Gastrocnemius medialis (tissue), 4 donors: Measurements from ENCODE around the gene SPAG4.

Source experiments
- POLR2A ChIP-seq, 2 donors: fragments of 450-650 bp; IDR thresholded peaks; one replicate each; pipeline ENCODE4 v1.6.1; 2017; ENCODE audit warnings: antibody characterized with exemption in 2 of 2, mild to moderate bottlenecking in 2 of 2, moderate library complexity in 2 of 2
- TF ChIP-seq, protein P1 (sequence below), 5 experiments: fragments of 450-650 bp in 3 of 5; fragments of 200-600 bp in 2 of 5; sonication (generic) in 2 of 5; IDR thresholded peaks in 4 of 5; conservative IDR thresholded peaks in 1 of 5; 1 replicate in 4 of 5; 2 replicates in 1 of 5; pipeline ENCODE4 v1.5.1; 2016 to 2019; ENCODE audit warnings: antibody characterized with exemption in 5 of 5, mild to moderate bottlenecking in 3 of 5, moderate library complexity in 3 of 5

DNA sequence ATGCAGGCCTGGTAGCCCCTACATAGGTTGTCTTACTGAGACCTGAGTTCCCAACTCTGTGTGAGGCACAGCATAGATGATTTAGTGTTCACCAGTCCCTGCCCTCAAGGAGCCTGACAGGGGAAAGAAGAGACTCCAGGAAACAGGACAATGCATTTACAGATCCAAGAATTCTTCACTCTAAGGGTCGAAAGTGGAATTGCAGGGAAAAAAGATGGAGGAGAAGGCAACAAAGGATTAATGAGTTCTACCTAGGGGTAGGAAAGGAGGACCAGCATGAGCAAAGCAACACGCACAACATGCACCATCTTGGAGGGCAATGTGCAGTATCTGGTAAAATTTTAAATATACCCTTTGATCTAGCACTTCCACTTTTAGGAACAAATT lies 5.9 kb downstream of the SPAG4 start:
- TF ChIP-seq, protein P1, sequence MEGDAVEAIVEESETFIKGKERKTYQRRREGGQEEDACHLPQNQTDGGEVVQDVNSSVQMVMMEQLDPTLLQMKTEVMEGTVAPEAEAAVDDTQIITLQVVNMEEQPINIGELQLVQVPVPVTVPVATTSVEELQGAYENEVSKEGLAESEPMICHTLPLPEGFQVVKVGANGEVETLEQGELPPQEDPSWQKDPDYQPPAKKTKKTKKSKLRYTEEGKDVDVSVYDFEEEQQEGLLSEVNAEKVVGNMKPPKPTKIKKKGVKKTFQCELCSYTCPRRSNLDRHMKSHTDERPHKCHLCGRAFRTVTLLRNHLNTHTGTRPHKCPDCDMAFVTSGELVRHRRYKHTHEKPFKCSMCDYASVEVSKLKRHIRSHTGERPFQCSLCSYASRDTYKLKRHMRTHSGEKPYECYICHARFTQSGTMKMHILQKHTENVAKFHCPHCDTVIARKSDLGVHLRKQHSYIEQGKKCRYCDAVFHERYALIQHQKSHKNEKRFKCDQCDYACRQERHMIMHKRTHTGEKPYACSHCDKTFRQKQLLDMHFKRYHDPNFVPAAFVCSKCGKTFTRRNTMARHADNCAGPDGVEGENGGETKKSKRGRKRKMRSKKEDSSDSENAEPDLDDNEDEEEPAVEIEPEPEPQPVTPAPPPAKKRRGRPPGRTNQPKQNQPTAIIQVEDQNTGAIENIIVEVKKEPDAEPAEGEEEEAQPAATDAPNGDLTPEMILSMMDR (IDR thresholded peaks at IDR 0.05 in 4 of 5, conservative IDR thresholded peaks at IDR 0.05 in 1 of 5): no peak
- TF ChIP-seq POLR2A (IDR thresholded peaks at IDR 0.05): no peak
